Measurements from ENCODE around the gene FAM234B.

Gene FAM234B

GRCh38 chr12:13071305-13072280 lies 27.4 kb downstream of the FAM234B start:
- H3K4me3 ChIP-seq (ENCODE audit: low read depth, low read length) = no peak overlapping the region
- no peak for TF ChIP-seq CTCF (IDR thresholded peaks at IDR 0.05; ENCODE audit: low read depth, low read length)

GRCh38 chr12:13073173-13073572 lies 29.0 kb downstream of the FAM234B start:
- no peak for TF ChIP-seq CTCF (IDR thresholded peaks at IDR 0.05; ENCODE audit: low read depth, low read length)
- H3K4me3 ChIP-seq (ENCODE audit: low read depth, low read length) = no peak overlapping the region

- no peak overlapping the region for H3K4me3 ChIP-seq (ENCODE audit: low read depth, low read length)
- TF ChIP-seq CTCF (IDR thresholded peaks at IDR 0.05; ENCODE audit: low read depth, low read length) = no peak
Observed at GRCh38 chr12:13074396-13075117, 30.4 kb downstream of the FAM234B start.

GRCh38 chr12:13075118-13075480 lies 30.9 kb downstream of the FAM234B start:
- TF ChIP-seq CTCF (IDR thresholded peaks at IDR 0.05; ENCODE audit: low read depth, low read length) = no peak
- no peak overlapping the region for H3K4me3 ChIP-seq (ENCODE audit: low read depth, low read length)

GRCh38 chr12:13075786-13076570 lies 31.8 kb downstream of the FAM234B start:
- no peak for TF ChIP-seq CTCF (IDR thresholded peaks at IDR 0.05; ENCODE audit: low read depth, low read length)
- no peak overlapping the region for H3K4me3 ChIP-seq (ENCODE audit: low read depth, low read length)

GRCh38 chr12:13079440-13079906 lies 35.3 kb downstream of the FAM234B start:
- TF ChIP-seq CTCF (IDR thresholded peaks at IDR 0.05; ENCODE audit: low read depth, low read length) = no peak

More at GRCh38 chr12:13079440-13079906, 35.3 kb downstream of the FAM234B start:
- no peak overlapping the region for H3K4me3 ChIP-seq (ENCODE audit: low read depth, low read length)

Data from WI38 (cell line).